ENCODE results near the gene ZNF573. TPM values are rescaled to one million over a fixed set of nuclear protein-coding genes. Genes with fewer than 3 reads are reported as not detected.

ZNF573 gene
- total RNA-seq, 6 donors from 2014 or later, result 5.2 to 17.8 (median 8.5) TPM

DNA sequence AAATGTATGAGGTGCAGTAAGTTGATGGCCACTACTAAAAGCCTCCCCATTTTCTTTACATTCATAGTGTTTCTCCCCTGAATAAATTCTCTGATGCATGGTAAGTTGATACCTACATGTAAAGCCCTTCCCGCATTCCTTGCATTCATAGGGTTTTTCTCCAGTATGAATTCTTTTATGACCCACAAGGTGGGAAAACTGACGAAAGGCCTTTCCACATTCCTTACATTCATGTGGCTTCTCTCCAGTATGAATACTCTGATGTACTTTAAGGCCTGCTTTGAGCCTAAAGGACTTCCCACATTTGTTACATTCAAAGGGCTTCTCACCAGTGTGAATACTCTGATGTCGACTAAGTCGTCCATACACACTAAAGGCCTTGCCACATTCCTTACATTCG is 80.3 kb downstream of the ZNF573 start:
- peaks cover 10 to 32% (median 30%) of the 10 kb centered on the region in 4 donors for H3K9me3 ChIP-seq
- WGBS, 2 donors, result 89 to 92% methylated on average over 5 of the region's 5 CpGs
- no peaks in the 10 kb centered on the region for H3K27me3 ChIP-seq
- DNase-seq (no peak), ATAC-seq (ENCODE audit: low FRiP score in 2 of 2) (no peak)
- no peak overlapping the region for H3K4me3 ChIP-seq
- H3K36me3 ChIP-seq, result peaks cover 0 to 35% (median 14%) of the 10 kb centered on the region in 4 donors
- no peaks in the 10 kb centered on the region for H3K4me1 ChIP-seq
- no peak for TF ChIP-seq POLR2AphosphoS5 (IDR thresholded peaks at IDR 0.05)
- TF ChIP-seq, protein P1, sequence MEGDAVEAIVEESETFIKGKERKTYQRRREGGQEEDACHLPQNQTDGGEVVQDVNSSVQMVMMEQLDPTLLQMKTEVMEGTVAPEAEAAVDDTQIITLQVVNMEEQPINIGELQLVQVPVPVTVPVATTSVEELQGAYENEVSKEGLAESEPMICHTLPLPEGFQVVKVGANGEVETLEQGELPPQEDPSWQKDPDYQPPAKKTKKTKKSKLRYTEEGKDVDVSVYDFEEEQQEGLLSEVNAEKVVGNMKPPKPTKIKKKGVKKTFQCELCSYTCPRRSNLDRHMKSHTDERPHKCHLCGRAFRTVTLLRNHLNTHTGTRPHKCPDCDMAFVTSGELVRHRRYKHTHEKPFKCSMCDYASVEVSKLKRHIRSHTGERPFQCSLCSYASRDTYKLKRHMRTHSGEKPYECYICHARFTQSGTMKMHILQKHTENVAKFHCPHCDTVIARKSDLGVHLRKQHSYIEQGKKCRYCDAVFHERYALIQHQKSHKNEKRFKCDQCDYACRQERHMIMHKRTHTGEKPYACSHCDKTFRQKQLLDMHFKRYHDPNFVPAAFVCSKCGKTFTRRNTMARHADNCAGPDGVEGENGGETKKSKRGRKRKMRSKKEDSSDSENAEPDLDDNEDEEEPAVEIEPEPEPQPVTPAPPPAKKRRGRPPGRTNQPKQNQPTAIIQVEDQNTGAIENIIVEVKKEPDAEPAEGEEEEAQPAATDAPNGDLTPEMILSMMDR (IDR thresholded peaks at IDR 0.05), result no peak
- no peak for TF ChIP-seq POLR2A (IDR thresholded peaks at IDR 0.05)
- no peak for TF ChIP-seq EP300 (IDR thresholded peaks at IDR 0.05)
- no peak overlapping the region for H3K27ac ChIP-seq

DNA sequence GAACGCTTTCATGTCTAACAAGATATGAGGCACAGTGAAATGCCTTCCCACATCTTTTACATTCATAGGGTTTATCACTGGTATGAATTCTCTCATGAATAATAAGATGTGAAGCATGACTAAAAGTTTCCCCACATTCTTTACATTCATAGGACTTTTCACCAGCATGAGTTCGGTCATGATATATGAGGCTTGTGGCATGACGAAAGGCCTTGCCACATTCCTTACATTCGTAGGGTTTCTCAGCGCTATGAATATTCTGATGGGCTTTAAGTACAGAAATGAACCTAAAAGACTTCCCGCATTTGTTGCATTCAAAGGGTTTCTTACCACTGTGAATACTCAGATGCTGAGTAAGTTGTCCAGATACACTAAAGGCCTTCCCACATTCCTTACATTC is 81.2 kb downstream of the ZNF573 start:
- Histone ChIP-seq H3K27ac (no peak overlapping the region), H3K27me3 (no peaks in the 10 kb centered on the region), H3K36me3 (peaks cover 0 to 29% (median 14%) of the 10 kb centered on the region in 4 donors), H3K4me1 (no peaks in the 10 kb centered on the region), H3K9me3 (peaks cover 10 to 38% (median 33%) of the 10 kb centered on the region in 4 donors), H3K4me3 (no peak overlapping the region)
- TF ChIP-seq, protein P1 (IDR thresholded peaks at IDR 0.05), result no peak
- TF ChIP-seq POLR2A (IDR thresholded peaks at IDR 0.05) (no peak), EP300 (IDR thresholded peaks at IDR 0.05) (no peak), POLR2AphosphoS5 (IDR thresholded peaks at IDR 0.05) (no peak)
- no peak for DNase-seq
- ATAC-seq (ENCODE audit: low FRiP score in 2 of 2), result no peak
- 91 to 92% methylated on average over 6 of the region's 6 CpGs for WGBS, 2 donors

- TF ChIP-seq POLR2AphosphoS5 (IDR thresholded peaks at IDR 0.05) (no peak), POLR2A (IDR thresholded peaks at IDR 0.05) (no peak), EP300 (IDR thresholded peaks at IDR 0.05) (no peak)
- TF ChIP-seq, protein P1 (IDR thresholded peaks at IDR 0.05), result no peak
- H3K4me1 ChIP-seq, result peaks cover 0 to 13% (median 1%) of the 10 kb centered on the region in 4 donors
- H3K27ac ChIP-seq, result no peak overlapping the region
- H3K9me3 ChIP-seq, result peaks cover 10 to 46% (median 35%) of the 10 kb centered on the region in 4 donors
- ATAC-seq (ENCODE audit: low FRiP score in 2 of 2) (no peak), DNase-seq (no peak)
- peaks cover 0 to 29% (median 14%) of the 10 kb centered on the region in 4 donors for H3K36me3 ChIP-seq
- no peak overlapping the region for H3K4me3 ChIP-seq
- WGBS, 2 donors, result 86 to 93% methylated on average over 3 of the region's 3 CpGs
- H3K27me3 ChIP-seq, result no peaks in the 10 kb centered on the region
These were observed 84.1 kb downstream of the ZNF573 start for GRCh38 chr19:37695144-37695899.

GRCh38 chr19:37692956-37693620 is 86.3 kb downstream of the ZNF573 start:
- TF ChIP-seq EP300 (IDR thresholded peaks at IDR 0.05), result no peak
- TF ChIP-seq, protein P1 (IDR thresholded peaks at IDR 0.05), result no peak
- no peak for TF ChIP-seq POLR2A (IDR thresholded peaks at IDR 0.05)
- TF ChIP-seq POLR2AphosphoS5 (IDR thresholded peaks at IDR 0.05), result no peak
- ATAC-seq (ENCODE audit: low FRiP score in 2 of 2) (no peak), DNase-seq (no peak)
- Histone ChIP-seq H3K36me3 (peaks cover 0 to 11% (median 5%) of the 10 kb centered on the region in 4 donors), H3K4me3 (no peak overlapping the region), H3K4me1 (peaks cover 0 to 13% (median 1%) of the 10 kb centered on the region in 4 donors), H3K27me3 (no peaks in the 10 kb centered on the region), H3K9me3 (peaks cover 1 to 38% (median 32%) of the 10 kb centered on the region in 4 donors), H3K27ac (no peak overlapping the region)
- 63 to 72% methylated on average over 11 of the region's 11 CpGs for WGBS, 2 donors
